Natural killer cell (primary cell): ENCODE results near the gene CDKN1C. TPM values are rescaled to one million over a fixed set of nuclear protein-coding genes. Genes with fewer than 3 reads are reported as not detected.

Experiments used
- ATAC-seq, 3 donors: fragments of 150-1000 bp in 2 of 3; fragments of 200-7000 bp in 1 of 3; cut with Tn5 transposase; 1 replicate in 1 of 3; 2 replicates in 2 of 3; pipeline ENCODE4 v1.10.0; 2021; ENCODE audit warnings: mild to moderate bottlenecking in 2 of 3, moderate library complexity in 2 of 3
- DNase-seq, 2 donors: peaks; one replicate each; pipeline versions ENCODE4 v3.0.0 to v3.0.0-alpha.2; 2013 to 2021; ENCODE audit warnings: mixed read lengths in 1 of 2
- H3K27ac ChIP-seq: one replicate; pipeline ENCODE4 v1.5.1; 2013; ENCODE audit warnings: mild to moderate bottlenecking, low read length
- H3K27me3 ChIP-seq: one replicate; pipeline ENCODE4 v1.6.1; 2013; ENCODE audit warnings: low read length; ENCODE audit not compliant: control insufficient read depth, insufficient read depth
- H3K36me3 ChIP-seq: one replicate; pipeline ENCODE4 v1.6.1; 2013; ENCODE audit warnings: low read length; ENCODE audit not compliant: control insufficient read depth, insufficient read depth
- H3K4me1 ChIP-seq: one replicate; pipeline ENCODE4 v1.6.1; 2013; ENCODE audit warnings: low read length; ENCODE audit not compliant: control insufficient read depth, insufficient read depth
- H3K4me3 ChIP-seq: one replicate; pipeline ENCODE4 v1.5.1; 2013; ENCODE audit warnings: low read length
- H3K9me3 ChIP-seq: one replicate; pipeline ENCODE4 v1.6.1; 2013; ENCODE audit warnings: low read length; ENCODE audit not compliant: control insufficient read depth, insufficient read depth
- H3K27ac Mint-ChIP-seq, 2 donors: one replicate each; pipeline ENCODE4 v1.8.0; 2022; ENCODE audit warnings: mild to moderate bottlenecking in 2 of 2, mixed read lengths in 2 of 2, moderate library complexity in 1 of 2
- H3K27me3 Mint-ChIP-seq, 2 donors: one replicate each; pipeline ENCODE4 v1.8.0; 2022; ENCODE audit warnings: low read depth in 2 of 2, mixed read lengths in 2 of 2
- H3K36me3 Mint-ChIP-seq: one replicate; pipeline ENCODE4 v1.8.0; 2022; ENCODE audit warnings: mixed read lengths
- H3K4me1 Mint-ChIP-seq, 2 donors: one replicate each; pipeline ENCODE4 v1.8.0; 2022; ENCODE audit warnings: mixed read lengths in 2 of 2
- H3K4me3 Mint-ChIP-seq: one replicate; pipeline ENCODE4 v1.8.0; 2022; ENCODE audit warnings: mild to moderate bottlenecking, moderate library complexity, mixed read lengths
- H3K9me3 Mint-ChIP-seq, 2 donors: one replicate each; pipeline ENCODE4 v1.8.0; 2022; ENCODE audit warnings: mixed read lengths in 2 of 2
- WGBS: methylation state at CpG from one replicate; pipeline ENCODE4 v1.1.7; 2013; ENCODE audit warnings: missing lambda C conversion rate; ENCODE audit not compliant: insufficient coverage; 5-methylcytosine and 5-hydroxymethylcytosine counted together
- intact Hi-C: fragments of 100-400 bp; cut with micrococcal nuclease; formaldehyde crosslinking; loops from one replicate; pipeline ENCODE4 v1.14.2; 2022
- total RNA-seq, 4 donors: library from RNA; stranded (reverse); fragments of 120-200 nt in 1 of 4; gene quantifications; one replicate each; pipeline versions ENCODE4 v1.2.3 to v1.2.4, GENCODE V29; 2013 to 2022
- TF ChIP-seq, protein P1 (sequence below): fragments of 200-600 bp; IDR thresholded peaks from one replicate; pipeline ENCODE4 v1.8.0; 2022; ENCODE audit warnings: antibody characterized with exemption

CDKN1C gene
- total RNA-seq, 3 donors from 2014 or later (not counting 1 experiment from before 2014, with no cell fraction given) = 2.6 to 27.9 (median 6.3) TPM

DNA sequence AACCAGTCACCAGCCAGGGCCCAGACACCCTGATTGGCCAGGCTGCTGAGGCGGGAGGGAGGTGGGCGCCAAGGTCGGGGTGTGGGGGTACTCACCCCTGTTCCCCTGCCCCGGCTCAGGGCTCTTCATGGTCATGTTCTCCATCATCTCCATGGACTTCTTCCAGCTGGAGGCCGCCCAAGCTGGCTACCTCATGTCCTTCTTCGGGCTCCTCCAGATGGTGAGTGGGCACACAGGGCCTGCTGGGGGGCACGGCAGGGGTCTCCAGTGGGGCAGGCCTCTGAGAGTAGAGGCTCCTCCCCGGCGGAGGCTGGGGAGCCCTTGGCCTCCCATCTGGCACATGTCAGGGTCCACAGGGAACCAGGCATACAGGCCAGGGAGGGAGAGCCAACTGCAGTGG, 33.6 kb upstream of the CDKN1C start:
- Histone ChIP-seq H3K4me1 (peaks cover 6% of the 10 kb centered on the region), H3K27me3 (no peaks in the 10 kb centered on the region), H3K27ac (no peak overlapping the region), H3K36me3 (no peaks in the 10 kb centered on the region), H3K4me3 (no peak overlapping the region), H3K9me3 (no peaks in the 10 kb centered on the region)
- Mint-ChIP-seq H3K36me3 (no peaks in the 10 kb centered on the region), H3K9me3 (no peaks in the 10 kb centered on the region), H3K4me1 (peaks cover under 1 to 2% of the 10 kb centered on the region in 2 donors), H3K27me3 (no peaks in the 10 kb centered on the region), H3K27ac (peak overlapping the region in 1 of 2 donors; percentile 22), H3K4me3 (no peak overlapping the region)
- ATAC-seq (no peak), DNase-seq (no peak)
- intact Hi-C loops = no loop called here
- 97% methylated on average over 9 of the region's 9 CpGs for WGBS
- TF ChIP-seq, protein P1, sequence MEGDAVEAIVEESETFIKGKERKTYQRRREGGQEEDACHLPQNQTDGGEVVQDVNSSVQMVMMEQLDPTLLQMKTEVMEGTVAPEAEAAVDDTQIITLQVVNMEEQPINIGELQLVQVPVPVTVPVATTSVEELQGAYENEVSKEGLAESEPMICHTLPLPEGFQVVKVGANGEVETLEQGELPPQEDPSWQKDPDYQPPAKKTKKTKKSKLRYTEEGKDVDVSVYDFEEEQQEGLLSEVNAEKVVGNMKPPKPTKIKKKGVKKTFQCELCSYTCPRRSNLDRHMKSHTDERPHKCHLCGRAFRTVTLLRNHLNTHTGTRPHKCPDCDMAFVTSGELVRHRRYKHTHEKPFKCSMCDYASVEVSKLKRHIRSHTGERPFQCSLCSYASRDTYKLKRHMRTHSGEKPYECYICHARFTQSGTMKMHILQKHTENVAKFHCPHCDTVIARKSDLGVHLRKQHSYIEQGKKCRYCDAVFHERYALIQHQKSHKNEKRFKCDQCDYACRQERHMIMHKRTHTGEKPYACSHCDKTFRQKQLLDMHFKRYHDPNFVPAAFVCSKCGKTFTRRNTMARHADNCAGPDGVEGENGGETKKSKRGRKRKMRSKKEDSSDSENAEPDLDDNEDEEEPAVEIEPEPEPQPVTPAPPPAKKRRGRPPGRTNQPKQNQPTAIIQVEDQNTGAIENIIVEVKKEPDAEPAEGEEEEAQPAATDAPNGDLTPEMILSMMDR = no peak

DNA sequence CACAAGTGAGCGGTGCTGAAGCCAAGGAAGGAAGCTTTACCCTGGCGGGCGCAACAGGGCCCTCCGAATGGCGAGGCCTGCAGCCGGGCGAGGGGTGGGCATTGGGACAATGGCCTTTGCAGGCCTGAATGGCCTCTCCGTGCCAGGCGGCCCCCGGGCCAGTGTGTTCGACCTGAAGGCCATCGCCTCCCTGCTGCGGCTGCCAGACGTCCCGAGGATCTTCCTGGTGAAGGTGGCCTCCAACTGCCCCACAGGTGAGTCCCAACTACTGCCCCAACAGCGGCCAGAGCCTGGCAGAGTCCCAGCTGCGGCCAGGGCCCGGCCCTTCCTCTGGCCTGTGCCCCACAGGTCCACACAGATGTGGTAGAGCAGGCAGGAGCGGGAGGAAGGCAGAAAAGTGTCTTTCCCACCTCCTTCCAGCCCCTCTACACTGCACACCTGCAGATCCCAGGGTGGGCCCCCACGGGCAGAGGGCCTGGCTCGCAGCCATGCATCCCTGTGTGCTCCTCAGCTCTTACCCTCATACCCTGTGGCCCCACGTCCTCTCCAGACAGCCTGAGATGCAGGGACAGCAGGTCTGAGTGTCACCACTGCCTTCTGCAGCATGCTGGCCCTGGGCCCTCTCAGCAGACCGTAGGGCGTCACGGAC, 32.4 kb upstream of the CDKN1C start:
- peaks cover 16% of the 10 kb centered on the region for H3K4me1 ChIP-seq
- DNase-seq (no peak), ATAC-seq (no peak)
- Mint-ChIP-seq H3K4me1 (peaks cover 9 to 10% of the 10 kb centered on the region in 2 donors), H3K4me3 (no peak overlapping the region), H3K36me3 (no peaks in the 10 kb centered on the region), H3K27me3 (no peaks in the 10 kb centered on the region), H3K27ac (no peak overlapping the region), H3K9me3 (no peaks in the 10 kb centered on the region)
- H3K36me3 ChIP-seq = no peaks in the 10 kb centered on the region
- no peak overlapping the region for H3K4me3 ChIP-seq
- H3K27me3 ChIP-seq = no peaks in the 10 kb centered on the region
- 84% methylated on average over 25 of the region's 25 CpGs for WGBS
- intact Hi-C loops = no loop called here
- H3K9me3 ChIP-seq = no peaks in the 10 kb centered on the region
- TF ChIP-seq, protein P1 = no peak
- no peak overlapping the region for H3K27ac ChIP-seq

DNA sequence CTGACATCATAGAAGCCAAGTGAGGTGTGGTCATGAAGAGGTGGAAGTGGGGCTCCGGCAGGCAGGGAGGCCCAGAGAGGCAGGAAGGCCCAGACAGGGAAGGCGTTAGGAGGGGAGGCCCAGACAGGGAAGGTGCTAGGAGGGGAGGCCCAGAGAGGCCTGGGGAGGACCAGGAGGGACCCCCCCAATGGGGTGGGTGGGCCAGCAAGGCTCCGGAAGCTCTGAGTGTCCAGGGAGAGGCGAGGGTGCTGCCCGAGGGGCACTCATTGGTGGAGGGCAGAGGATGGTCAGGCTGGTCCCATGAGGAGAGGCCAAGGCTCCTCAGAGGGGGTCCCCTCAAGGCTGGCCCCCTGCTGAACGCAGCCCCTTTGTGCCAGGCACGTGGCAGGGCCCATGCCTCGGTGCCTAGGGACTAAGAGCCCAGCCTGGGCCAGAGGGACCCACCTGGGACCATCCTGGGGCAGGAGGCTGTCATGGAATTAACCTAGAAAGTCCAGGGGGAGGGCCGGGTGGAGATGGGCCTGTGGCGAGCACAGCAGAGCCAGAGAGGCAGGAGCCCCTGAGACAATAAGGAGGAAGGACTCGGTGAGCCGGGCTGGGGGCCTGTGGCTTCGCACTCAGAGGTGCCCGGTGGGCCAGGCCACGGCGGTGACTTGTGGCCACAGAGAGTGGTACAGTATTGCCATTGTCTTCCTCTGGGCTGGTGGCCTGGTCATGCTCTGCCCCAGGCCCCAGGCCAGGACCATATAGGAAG, 31.5 kb upstream of the CDKN1C start:
- Mint-ChIP-seq H3K4me3 (no peak overlapping the region), H3K9me3 (no peaks in the 10 kb centered on the region), H3K27me3 (no peaks in the 10 kb centered on the region), H3K36me3 (no peaks in the 10 kb centered on the region), H3K27ac (no peak overlapping the region), H3K4me1 (peaks cover 9 to 10% of the 10 kb centered on the region in 2 donors)
- Histone ChIP-seq H3K36me3 (no peaks in the 10 kb centered on the region), H3K9me3 (no peaks in the 10 kb centered on the region), H3K4me1 (peaks cover 16% of the 10 kb centered on the region), H3K27ac (no peak overlapping the region), H3K27me3 (no peaks in the 10 kb centered on the region), H3K4me3 (no peak overlapping the region)
- TF ChIP-seq, protein P1 = no peak
- ATAC-seq (no peak), DNase-seq (no peak)
- intact Hi-C loops = no loop called here
- WGBS = 84% methylated on average over 16 of the region's 16 CpGs
